CD4-positive, alpha-beta T cell treated with Interleukin-21 for 1 hour (primary cell): ENCODE measurements around the gene SF1.

Experiments
- DNase-seq: peaks from one replicate; pipeline ENCODE4 v3.0.0-alpha.2; 2020

Gene SF1

DNA sequence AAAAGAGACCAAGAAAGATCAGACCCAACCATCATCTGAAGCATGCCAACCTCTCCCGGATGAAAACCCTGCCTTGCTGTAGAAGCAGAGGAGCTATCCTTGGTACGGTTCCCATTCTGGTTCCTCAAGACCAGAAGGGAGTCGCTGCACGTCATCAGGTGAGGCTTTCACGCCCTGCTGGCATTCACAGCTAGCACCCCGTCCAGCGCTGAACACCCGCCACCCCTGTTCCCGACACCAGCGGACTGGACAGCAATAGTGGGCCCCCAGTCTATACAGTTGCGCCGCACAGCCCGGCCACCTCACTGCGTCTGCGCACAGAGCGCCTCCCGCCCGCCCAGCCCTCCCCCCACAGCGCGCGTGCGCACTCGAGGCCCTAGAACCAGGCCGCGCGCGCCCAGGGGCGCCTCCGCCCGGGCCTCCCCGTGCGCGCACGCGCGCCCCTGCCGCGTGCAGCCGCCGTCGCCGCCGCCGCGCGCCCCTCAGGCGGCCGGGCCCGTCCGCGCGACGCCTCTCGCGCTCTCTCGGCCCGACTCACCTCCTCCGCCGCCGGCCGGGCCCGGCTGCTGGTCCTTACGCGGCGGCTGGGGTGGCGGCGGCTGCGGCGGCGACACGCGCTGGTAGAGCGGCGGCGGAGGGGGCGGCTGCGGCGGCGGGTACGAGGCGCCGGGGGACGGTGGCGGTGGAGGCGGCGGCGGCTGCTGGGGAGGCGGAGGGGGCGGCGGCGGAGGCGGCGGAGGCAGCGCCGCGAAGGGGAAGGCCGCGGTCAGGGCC lies 706 bp downstream of the SF1 start:
- DNase-seq, result peak; percentile 83

GRCh38 chr11:64776875-64777274 lies 1.5 kb downstream of the SF1 start:
- DNase-seq, result no peak

DNA sequence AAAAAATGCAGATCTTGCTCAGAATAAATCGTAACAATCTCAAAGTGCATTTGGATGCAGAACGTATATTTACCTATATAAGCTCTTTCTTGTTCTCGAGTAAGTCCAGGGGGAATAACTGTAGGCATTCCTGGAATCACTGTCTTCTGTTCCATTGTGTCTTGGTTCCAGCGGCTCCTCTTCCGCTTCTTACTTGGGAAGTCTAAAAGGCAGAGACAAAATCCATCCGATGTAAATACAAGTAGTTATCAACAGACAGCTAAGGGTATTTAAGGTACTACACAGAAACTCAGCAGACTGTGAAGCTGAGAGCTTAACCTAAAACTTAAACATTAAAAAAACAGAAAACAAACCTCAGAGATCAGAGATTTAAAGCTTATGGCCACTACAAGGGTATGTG lies 1.9 kb downstream of the SF1 start:
- no peak for DNase-seq

DNA sequence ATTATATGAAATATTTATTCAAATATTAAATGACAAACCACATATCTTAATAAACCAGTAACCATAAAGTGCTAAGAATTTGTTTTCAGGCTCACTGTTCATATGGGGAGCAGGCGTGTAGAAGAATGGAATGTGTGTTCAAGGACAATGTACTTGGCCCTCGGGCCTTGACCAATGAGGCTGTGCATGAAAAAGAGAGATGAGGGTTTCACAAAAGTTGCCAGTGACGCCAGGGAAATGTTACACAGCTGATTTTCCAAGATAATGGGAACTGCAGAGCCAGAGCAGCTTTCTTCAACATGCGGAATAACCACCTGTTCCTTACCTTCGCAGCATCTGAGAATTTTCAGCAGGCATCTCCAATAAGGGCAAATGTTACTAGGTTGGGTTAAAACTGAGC lies 4.2 kb downstream of the SF1 start:
- no peak for DNase-seq

DNA sequence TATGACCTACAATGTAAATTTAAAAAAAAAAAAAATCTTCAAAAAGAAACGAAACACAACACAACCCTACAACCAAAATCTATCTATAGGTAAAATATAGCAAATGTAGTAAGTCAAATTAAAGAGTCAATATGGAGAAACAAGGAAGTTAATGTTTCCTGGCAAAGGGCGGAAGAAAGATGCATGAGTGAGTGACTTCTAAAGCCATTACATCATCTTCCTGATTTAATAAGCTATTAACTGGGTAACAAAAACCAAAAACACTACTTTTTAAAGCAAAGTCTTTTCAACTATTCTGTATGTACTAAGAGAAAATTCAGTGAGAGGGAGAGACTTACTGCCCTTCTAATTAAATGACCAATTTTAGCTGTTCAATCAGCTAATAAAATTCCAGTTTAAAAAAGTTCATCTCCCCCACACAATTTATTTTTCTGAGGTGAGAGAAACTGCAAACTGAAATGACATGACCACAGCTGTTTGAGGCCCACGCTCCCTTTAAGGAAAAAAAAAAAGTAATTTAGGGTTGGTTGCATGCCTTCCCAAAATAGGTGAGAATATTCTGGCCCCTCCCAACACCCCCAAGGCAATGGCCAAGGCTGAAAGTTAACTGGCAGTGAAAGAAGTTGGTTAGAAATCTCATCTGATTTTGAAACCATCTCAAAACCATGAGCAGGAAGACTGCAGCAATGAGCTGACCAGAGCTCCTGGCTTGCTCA lies 5.9 kb downstream of the SF1 start:
- no peak for DNase-seq

- DNase-seq, result no peak
Observed at GRCh38 chr11:64771861-64772260, 6.5 kb downstream of the SF1 start.

GRCh38 chr11:64770120-64770519 lies 8.2 kb downstream of the SF1 start:
- no peak for DNase-seq

- DNase-seq, result no peak
Observed at GRCh38 chr11:64769283-64769682, 9.1 kb downstream of the SF1 start.

DNA sequence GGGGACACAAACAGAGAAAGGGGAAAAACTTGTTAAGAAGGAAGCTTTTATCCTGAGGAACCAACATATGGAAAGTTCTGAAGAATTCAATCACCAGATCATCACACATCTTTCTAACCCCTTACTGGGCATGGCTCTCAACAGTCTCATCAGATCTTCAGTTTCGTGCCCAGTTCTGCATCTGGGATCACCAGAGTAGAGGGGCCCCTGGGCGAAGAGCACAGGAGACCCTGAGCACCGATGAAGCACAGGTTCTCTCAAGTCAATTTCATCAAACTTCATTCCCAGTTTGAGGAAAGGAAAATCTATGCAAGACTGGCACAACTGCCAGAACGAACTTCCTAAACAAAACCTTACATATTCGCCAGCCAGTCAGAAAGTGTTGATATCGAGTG lies 10.0 kb downstream of the SF1 start:
- DNase-seq, result no peak

DNA sequence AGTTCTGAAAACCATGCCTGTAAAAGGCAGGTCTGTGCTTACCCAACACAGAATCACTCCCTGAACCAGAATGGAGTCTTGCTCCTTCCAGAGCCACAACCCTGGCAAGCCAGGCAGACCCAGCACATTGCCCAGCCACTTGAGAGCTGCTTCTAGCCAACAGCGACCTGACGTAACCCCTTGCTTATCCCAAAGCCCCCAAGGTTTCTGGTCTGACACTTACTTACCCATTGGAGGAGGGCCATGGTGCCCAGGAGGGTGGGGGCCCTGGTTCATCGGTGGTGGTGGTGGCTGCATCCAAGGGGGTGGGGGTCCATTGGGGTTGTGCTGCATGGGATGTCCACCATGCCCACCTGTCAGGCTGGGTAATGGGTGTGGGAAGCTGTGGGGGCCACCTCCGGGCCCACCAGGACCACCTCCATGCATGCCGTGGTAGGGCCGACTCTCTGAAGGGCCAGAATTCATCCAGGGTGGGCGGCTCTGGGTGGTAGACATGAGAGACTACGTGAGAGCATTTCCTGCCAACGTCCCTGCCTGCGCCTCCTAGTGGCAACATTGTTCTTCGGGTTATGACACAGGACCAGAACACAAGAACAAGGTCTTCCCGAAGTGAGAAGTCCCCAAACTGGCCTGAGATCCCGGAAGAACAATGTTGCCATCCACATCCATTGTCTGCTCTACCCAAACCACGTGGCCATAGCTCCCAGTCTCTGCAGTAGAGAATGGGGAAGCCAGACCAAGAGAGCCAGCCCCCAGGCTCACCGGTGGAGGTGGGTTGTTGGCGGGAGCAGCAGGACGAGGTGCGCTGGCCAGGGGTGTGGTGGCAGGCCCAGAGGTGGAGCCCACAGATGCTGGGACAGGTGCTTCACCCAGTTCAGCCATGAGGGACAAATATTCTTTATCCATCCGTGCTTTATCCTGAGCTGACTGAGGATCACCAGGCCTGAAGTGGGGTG lies 10.7 kb downstream of the SF1 start:
- DNase-seq, result peak; percentile 85

GRCh38 chr11:64766881-64767280 lies 11.5 kb downstream of the SF1 start:
- no peak for DNase-seq

GRCh38 chr11:64765851-64766665 lies 12.3 kb downstream of the SF1 start:
- no peak for DNase-seq

- DNase-seq, result no peak
Observed at GRCh38 chr11:64765291-64765850, 13.0 kb downstream of the SF1 start.

DNA sequence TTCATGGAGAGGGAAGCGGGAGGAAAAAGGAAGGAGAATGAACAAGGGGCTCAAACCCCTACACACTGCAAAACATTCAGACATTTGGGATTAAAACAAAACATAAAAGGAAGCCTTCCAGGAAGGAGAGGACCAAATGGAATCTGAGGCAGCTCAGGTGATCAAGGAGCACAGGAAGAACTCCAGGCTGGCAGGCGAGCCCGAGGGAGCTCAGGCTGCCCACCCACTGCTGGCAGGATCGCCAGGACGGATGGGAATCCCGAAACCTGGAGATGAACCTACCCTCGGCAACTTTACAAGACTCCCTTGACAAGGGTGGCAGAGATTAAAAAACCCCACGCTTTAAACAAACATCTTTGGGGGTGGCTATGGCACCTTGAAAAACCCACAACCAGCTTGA lies 13.6 kb downstream of the SF1 start:
- DNase-seq, result no peak

GRCh38 chr11:64764040-64764611 lies 14.2 kb downstream of the SF1 start:
- peak; percentile 78 for DNase-seq

DNA sequence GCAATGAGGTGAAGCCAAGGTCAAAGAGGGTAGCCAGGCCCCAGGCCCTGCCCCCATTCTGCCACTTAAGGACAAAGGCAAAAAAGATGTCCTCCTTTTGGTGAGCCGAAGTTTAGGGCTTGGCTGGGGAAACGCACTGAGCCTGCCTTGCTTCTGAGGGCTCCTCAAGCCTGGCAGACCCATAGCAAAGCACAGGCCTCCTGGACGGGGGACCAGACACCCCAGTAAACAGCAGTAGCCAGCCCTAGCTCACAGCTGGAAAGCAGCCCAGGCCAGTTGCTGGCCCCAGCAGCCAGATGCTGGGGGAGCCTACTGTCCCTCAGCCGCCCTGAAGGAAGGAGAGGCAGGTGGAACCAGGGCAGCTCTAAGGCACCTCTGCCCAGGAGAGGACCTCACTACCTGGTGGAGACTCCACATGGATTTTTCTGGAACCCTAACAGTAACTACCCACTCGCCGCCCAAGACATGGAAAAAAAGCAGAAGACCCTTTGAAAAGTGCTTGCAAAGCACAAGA lies 14.8 kb downstream of the SF1 start:
- DNase-seq, result peak; percentile 40

DNA sequence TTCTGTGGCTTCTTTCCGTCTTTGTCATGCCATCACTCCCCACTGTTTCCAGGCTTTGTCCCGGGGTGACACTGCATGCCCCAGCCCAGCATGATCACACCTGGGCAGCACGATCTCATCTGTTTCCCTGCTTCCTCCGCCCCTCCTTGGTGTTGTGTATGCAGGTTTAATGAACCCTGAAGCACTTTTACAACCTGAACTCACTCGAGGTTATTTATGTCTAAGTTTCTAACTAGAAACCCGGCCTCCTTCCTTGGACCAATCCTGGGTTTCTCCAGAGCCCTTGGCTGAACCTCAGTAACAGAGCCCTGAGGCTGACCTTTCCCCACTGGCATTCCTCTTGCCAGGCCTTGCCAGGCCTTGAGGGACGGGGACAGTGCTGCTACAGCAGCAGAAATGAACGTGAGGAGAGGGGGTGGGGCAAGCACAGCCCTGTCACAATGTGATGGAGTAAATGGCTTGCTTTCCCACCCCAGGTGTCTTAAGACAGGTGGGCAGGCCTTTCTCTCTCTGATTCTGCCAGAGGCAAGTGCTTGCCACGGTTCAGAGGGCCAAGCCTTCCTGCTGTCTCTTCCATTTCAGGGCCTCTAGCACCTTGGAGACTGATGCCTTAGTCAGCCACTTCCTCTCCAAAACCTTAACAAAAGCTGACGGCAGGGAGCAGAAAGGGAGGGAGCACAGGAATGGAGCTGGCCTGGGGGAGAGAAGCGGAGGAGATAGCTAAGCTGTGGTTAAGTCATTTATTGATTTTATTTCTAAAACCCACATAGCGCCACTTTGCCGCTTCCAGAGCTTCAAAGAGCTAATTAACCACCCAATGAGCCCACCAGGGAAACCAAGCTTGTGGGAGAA lies 15.4 kb downstream of the SF1 start:
- DNase-seq, result peak; percentile 45

DNA sequence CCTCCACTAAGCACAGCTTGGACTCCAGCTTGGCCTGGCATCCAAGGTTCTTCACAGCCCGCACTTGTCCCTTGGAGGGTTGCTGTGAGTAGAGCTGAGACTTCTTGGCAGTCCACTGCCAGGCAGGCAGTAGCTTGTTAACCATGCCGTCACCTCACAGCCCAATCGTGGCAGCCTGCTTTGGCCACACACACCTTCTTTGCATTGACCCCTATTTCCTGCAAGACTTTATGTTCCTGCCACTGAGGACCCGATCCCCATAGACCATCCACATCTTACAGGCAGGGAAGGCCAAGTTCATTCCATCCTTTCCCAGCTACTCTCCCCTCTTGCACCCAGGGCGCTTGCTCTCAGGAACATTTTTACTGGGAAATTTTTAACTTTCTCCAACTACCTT lies 16.1 kb downstream of the SF1 start:
- DNase-seq, result peak; percentile 38

GRCh38 chr11:64760759-64761420 lies 17.5 kb downstream of the SF1 start:
- DNase-seq, result peak; percentile 32
